ENCODE results near the gene ARL13B. TPM values are rescaled to one million over a fixed set of nuclear protein-coding genes. Genes with fewer than 3 reads are reported as not detected.

Gene ARL13B
- total and polyA plus RNA-seq, 10 of the 15 experiments (the other 5 are each of a cell fraction or from before 2014, with no cell fraction given), result 3.0 to 10.4 (median 7.9) TPM

GRCh38 chr3:94020293-94020692 lies 40.3 kb downstream of the ARL13B start:
- Histone ChIP-seq H2AFZ (ENCODE audit: control insufficient read depth, low read depth, low read length) (no peak overlapping the region), H3K4me3 (no peak overlapping the region), H3K4me1 (ENCODE audit: control insufficient read depth, insufficient read depth, low read length) (no peaks in the 10 kb centered on the region), H3K36me3 (ENCODE audit: control insufficient read depth in 2 of 2, insufficient read depth in 2 of 2, low read length in 1 of 2) (no peaks in the 10 kb centered on the region), H3K27me3 (replicated peaks in 1 of 2; ENCODE audit: control insufficient read depth in 2 of 2, insufficient read depth in 2 of 2, low read length in 1 of 2) (no peaks in the 10 kb centered on the region), H3K9me3 (replicated peaks; ENCODE audit: control insufficient read depth, insufficient read depth, low read length) (no peaks in the 10 kb centered on the region), H3K27ac (ENCODE audit: control insufficient read depth, insufficient read depth) (no peak overlapping the region), H3K9ac (ENCODE audit: control insufficient read depth, insufficient read depth, low read length) (no peak overlapping the region), H4K20me1 (ENCODE audit: control insufficient read depth, insufficient read depth) (no peaks in the 10 kb centered on the region), H3K79me2 (ENCODE audit: control insufficient read depth, insufficient read depth, low read length) (no peaks in the 10 kb centered on the region), H3K4me2 (ENCODE audit: control insufficient read depth, insufficient read depth) (no peak overlapping the region)
- ChIA-PET CTCF (interaction anchor here (3.0 kb wide), 1 partner anchor 17 kb away, joined by 9 read pairs; no protein-coding TSS in a partner anchor), SMC1A (ENCODE audit: uncharacterized antibody, unreplicated experiment) (interaction anchor here (0.9 to 2.9 kb wide), 4 partner anchors 8 to 17 kb away, joined by 3 to 6 read pairs (median 4); no protein-coding TSS in a partner anchor), POLR2A (no interaction called here), RAD21 (ENCODE audit: unreplicated experiment) (interaction anchor here (2.7 kb wide), 1 partner anchor 15 kb away, joined by 6 read pairs; no protein-coding TSS in a partner anchor)
- 79% methylated on average over 3 of the region's 3 CpGs for WGBS (ENCODE audit: insufficient coverage, insufficient replicate concordance, low lambda C conversion rate, missing lambda C conversion rate)
- in situ Hi-C loops (cut with MboI) (no loop called here), intact Hi-C loops (cut with micrococcal nuclease; ENCODE audit: unreplicated experiment) (no loop called here)
- no peak for ATAC-seq
- DNase-seq (ENCODE audit: low read depth, low spot score), result no peak
- no TSS peak for BruUV-seq (replicated peaks)
- no peak for FAIRE-seq
- TF ChIP-seq ATF7 (IDR thresholded peaks at IDR 0.05; ENCODE audit: low read depth) (no peak), ZSCAN29 (IDR thresholded peaks at IDR 0.05) (no peak), TARDBP (IDR thresholded peaks at IDR 0.05; ENCODE audit: borderline replicate concordance) (no peak), IRF3 (IDR thresholded peaks at IDR 0.05) (no peak), PRDM15 (CRISPR knock-in tag; IDR thresholded peaks at IDR 0.05) (no peak), USF2 (IDR thresholded peaks at IDR 0.05; ENCODE audit: borderline replicate concordance, low read depth, low read length) (no peak), CTCF (IDR thresholded peaks at IDR 0.05 in 2 of 3, conservative IDR thresholded peaks at IDR 0.05 in 1 of 3; ENCODE audit: control insufficient read depth in 2 of 3, extremely low read depth in 1 of 3, insufficient read depth in 1 of 3, low read depth in 3 of 3, low read length in 3 of 3) (no peak), ELK1 (IDR thresholded peaks at IDR 0.05; ENCODE audit: low read depth, low read length) (no peak), MYB (IDR thresholded peaks at IDR 0.05; ENCODE audit: borderline replicate concordance, low read depth, low read length) (no peak), CEBPB (IDR thresholded peaks at IDR 0.05; ENCODE audit: borderline replicate concordance in 1 of 2, low read depth in 2 of 2, low read length in 2 of 2) (no peak)
- TF ChIP-seq, protein P1, sequence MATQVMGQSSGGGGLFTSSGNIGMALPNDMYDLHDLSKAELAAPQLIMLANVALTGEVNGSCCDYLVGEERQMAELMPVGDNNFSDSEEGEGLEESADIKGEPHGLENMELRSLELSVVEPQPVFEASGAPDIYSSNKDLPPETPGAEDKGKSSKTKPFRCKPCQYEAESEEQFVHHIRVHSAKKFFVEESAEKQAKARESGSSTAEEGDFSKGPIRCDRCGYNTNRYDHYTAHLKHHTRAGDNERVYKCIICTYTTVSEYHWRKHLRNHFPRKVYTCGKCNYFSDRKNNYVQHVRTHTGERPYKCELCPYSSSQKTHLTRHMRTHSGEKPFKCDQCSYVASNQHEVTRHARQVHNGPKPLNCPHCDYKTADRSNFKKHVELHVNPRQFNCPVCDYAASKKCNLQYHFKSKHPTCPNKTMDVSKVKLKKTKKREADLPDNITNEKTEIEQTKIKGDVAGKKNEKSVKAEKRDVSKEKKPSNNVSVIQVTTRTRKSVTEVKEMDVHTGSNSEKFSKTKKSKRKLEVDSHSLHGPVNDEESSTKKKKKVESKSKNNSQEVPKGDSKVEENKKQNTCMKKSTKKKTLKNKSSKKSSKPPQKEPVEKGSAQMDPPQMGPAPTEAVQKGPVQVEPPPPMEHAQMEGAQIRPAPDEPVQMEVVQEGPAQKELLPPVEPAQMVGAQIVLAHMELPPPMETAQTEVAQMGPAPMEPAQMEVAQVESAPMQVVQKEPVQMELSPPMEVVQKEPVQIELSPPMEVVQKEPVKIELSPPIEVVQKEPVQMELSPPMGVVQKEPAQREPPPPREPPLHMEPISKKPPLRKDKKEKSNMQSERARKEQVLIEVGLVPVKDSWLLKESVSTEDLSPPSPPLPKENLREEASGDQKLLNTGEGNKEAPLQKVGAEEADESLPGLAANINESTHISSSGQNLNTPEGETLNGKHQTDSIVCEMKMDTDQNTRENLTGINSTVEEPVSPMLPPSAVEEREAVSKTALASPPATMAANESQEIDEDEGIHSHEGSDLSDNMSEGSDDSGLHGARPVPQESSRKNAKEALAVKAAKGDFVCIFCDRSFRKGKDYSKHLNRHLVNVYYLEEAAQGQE (IDR thresholded peaks at IDR 0.05; ENCODE audit: low read depth, low read length), result no peak
